Retinal pigment epithelial cell (primary cell): Measurements from ENCODE around the gene C10orf67.
A peak's percentile ranks its signal among the peaks of the same experiment; 100 is the strongest.
"Not testable (repeated sequence)": the region's sequence is repeated elsewhere in the genome, so short reads cannot be mapped to it uniquely, and the experiment has no call there.

Experiments
- DNase-seq: peaks from one replicate; pipeline ENCODE4 v3.0.0-alpha.2; 2010; ENCODE audit warnings: low read depth
- H3K4me3 ChIP-seq: 2 replicates; pipeline ENCODE4 v1.5.1; 2011; ENCODE audit warnings: mild to moderate bottlenecking, low read length, control low read depth, moderate library complexity
- CTCF ChIP-seq: conservative IDR thresholded peaks from 2 replicates; pipeline ENCODE4 v1.5.1; 2011; ENCODE audit warnings: low read depth, low read length, control low read depth, inconsistent platforms

The C10orf67 gene

GRCh38 chr10:23311034-23311433, 33.6 kb downstream of the C10orf67 start:
- TF ChIP-seq CTCF = no peak
- no peak overlapping the region for H3K4me3 ChIP-seq
- DNase-seq = no peak

GRCh38 chr10:23310404-23310803, 34.2 kb downstream of the C10orf67 start:
- H3K4me3 ChIP-seq = no peak overlapping the region

GRCh38 chr10:23299961-23300360, 44.6 kb downstream of the C10orf67 start:
- not testable (repeated sequence) for DNase-seq, H3K4me3 ChIP-seq

More at GRCh38 chr10:23310404-23310803, 34.2 kb downstream of the C10orf67 start:
- DNase-seq = no peak
- no peak for TF ChIP-seq CTCF

GRCh38 chr10:23294638-23295247, 49.9 kb downstream of the C10orf67 start:
- TF ChIP-seq CTCF = peak; percentile 56
- H3K4me3 ChIP-seq = no peak overlapping the region
- no peak for DNase-seq

- DNase-seq = peak; percentile 84
- H3K4me3 ChIP-seq = no peak overlapping the region
- no peak for TF ChIP-seq CTCF
Measured at GRCh38 chr10:23293973-23294590, 50.5 kb downstream of the C10orf67 start.

- peak; percentile 72 for TF ChIP-seq CTCF
- H3K4me3 ChIP-seq = no peak overlapping the region
- DNase-seq = peak; percentile 9
Measured at GRCh38 chr10:23293145-23293724, 51.4 kb downstream of the C10orf67 start.

- no peak for DNase-seq
Measured at GRCh38 chr10:23291551-23292334, 52.9 kb downstream of the C10orf67 start.

More at GRCh38 chr10:23291551-23292334, 52.9 kb downstream of the C10orf67 start:
- no peak overlapping the region for H3K4me3 ChIP-seq
- TF ChIP-seq CTCF = no peak
